ENCODE measurements around the gene MOB3B. TPM values are rescaled to one million over a fixed set of nuclear protein-coding genes. Genes with fewer than 3 reads are reported as not detected.

Gene MOB3B
- total RNA-seq, 4 donors from 2014 or later, result 8.2 to 16.5 (median 10.5) TPM

- intact Hi-C loops (cut with DNase I; ENCODE audit: low total_unique reads), result no loop called here
- no peak for TF ChIP-seq POLR2A (IDR thresholded peaks at IDR 0.05)
- WGBS, 2 donors, result 71 to 81% methylated on average over 2 of the region's 2 CpGs
- no peak for DNase-seq (ENCODE audit: low spot score in 2 of 2)
- no peak overlapping the region for H3K4me3 ChIP-seq (ENCODE audit: low read depth, poor library complexity, severe bottlenecking)
These were observed 146.6 kb downstream of the MOB3B start for GRCh38 chr9:27382975-27383374.

- DNase-seq (ENCODE audit: low spot score in 2 of 2), result no peak
- intact Hi-C loops (cut with DNase I; ENCODE audit: low total_unique reads), result no loop called here
- TF ChIP-seq POLR2A (IDR thresholded peaks at IDR 0.05), result no peak
- no peak for TF ChIP-seq CTCF (IDR thresholded peaks at IDR 0.05)
- H3K4me3 ChIP-seq (ENCODE audit: low read depth, poor library complexity, severe bottlenecking), result no peak overlapping the region
- WGBS, 2 donors, result 55 to 58% methylated on average over 4 of the region's 4 CpGs
These were observed 147.3 kb downstream of the MOB3B start for GRCh38 chr9:27382308-27382707.

- TF ChIP-seq POLR2A (IDR thresholded peaks at IDR 0.05) (no peak), CTCF (IDR thresholded peaks at IDR 0.05) (no peak)
These were observed 150.0 kb downstream of the MOB3B start for GRCh38 chr9:27379311-27380251.

GRCh38 chr9:27377811-27378456, 151.7 kb downstream of the MOB3B start:
- no peak overlapping the region for H3K4me3 ChIP-seq (ENCODE audit: low read depth, poor library complexity, severe bottlenecking)
- no peak for DNase-seq (ENCODE audit: low spot score in 2 of 2)
- TF ChIP-seq CTCF (IDR thresholded peaks at IDR 0.05) (no peak), POLR2A (IDR thresholded peaks at IDR 0.05) (no peak)
- 42 to 64% methylated on average over 1 of the region's 1 CpG for WGBS, 2 donors
- intact Hi-C loops (cut with DNase I; ENCODE audit: low total_unique reads), result no loop called here

More at GRCh38 chr9:27379311-27380251, 150.0 kb downstream of the MOB3B start:
- intact Hi-C loops (cut with DNase I; ENCODE audit: low total_unique reads), result no loop called here
- no peak overlapping the region for H3K4me3 ChIP-seq (ENCODE audit: low read depth, poor library complexity, severe bottlenecking)
- 80 to 86% methylated on average over 8 of the region's 8 CpGs for WGBS, 2 donors
- no peak for DNase-seq (ENCODE audit: low spot score in 2 of 2)

GRCh38 chr9:27377147-27377807, 152.3 kb downstream of the MOB3B start:
- H3K4me3 ChIP-seq (ENCODE audit: low read depth, poor library complexity, severe bottlenecking), result no peak overlapping the region
- intact Hi-C loops (cut with DNase I; ENCODE audit: low total_unique reads), result no loop called here
- DNase-seq (ENCODE audit: low spot score in 2 of 2), result no peak
- TF ChIP-seq POLR2A (IDR thresholded peaks at IDR 0.05), result no peak
- no peak for TF ChIP-seq CTCF (IDR thresholded peaks at IDR 0.05)
- WGBS, 2 donors, result 53 to 54% methylated on average over 8 of the region's 8 CpGs

GRCh38 chr9:27373851-27374250, 155.8 kb downstream of the MOB3B start:
- 89 to 90% methylated on average over 4 of the region's 4 CpGs for WGBS, 2 donors
- no peak for DNase-seq (ENCODE audit: low spot score in 2 of 2)
- no peak overlapping the region for H3K4me3 ChIP-seq (ENCODE audit: low read depth, poor library complexity, severe bottlenecking)
- TF ChIP-seq CTCF (IDR thresholded peaks at IDR 0.05), result no peak
- no peak for TF ChIP-seq POLR2A (IDR thresholded peaks at IDR 0.05)
- intact Hi-C loops (cut with DNase I; ENCODE audit: low total_unique reads), result no loop called here
